ENCODE data around the gene MRAP.

Gene MRAP

GRCh38 chr21:32325706-32326105 is 27.1 kb downstream of the MRAP start:
- no peak for DNase-seq

GRCh38 chr21:32328595-32328994 is 29.9 kb downstream of the MRAP start:
- DNase-seq, result no peak

GRCh38 chr21:32329331-32329730 is 30.7 kb downstream of the MRAP start:
- DNase-seq, result no peak

GRCh38 chr21:32329776-32330175 is 31.1 kb downstream of the MRAP start:
- DNase-seq, result no peak

GRCh38 chr21:32330784-32331311 is 32.2 kb downstream of the MRAP start:
- no peak for DNase-seq

GRCh38 chr21:32331444-32332305 is 33.0 kb downstream of the MRAP start:
- DNase-seq, result no peak

- DNase-seq, result no peak
These were observed 33.9 kb downstream of the MRAP start for GRCh38 chr21:32332463-32332951.

GRCh38 chr21:32333953-32334673 is 35.5 kb downstream of the MRAP start:
- DNase-seq, result no peak

GRCh38 chr21:32334980-32335531 is 36.4 kb downstream of the MRAP start:
- DNase-seq, result no peak

- no peak for DNase-seq
These were observed 37.2 kb downstream of the MRAP start for GRCh38 chr21:32335601-32336575.

GRCh38 chr21:32336711-32337110 is 38.1 kb downstream of the MRAP start:
- DNase-seq, result no peak

GRCh38 chr21:32337206-32337605 is 38.6 kb downstream of the MRAP start:
- DNase-seq, result no peak

- no peak for DNase-seq
These were observed 39.7 kb downstream of the MRAP start for GRCh38 chr21:32338209-32338921.

- DNase-seq, result no peak
These were observed 42.5 kb downstream of the MRAP start for GRCh38 chr21:32340863-32341848.

GRCh38 chr21:32346951-32347350 is 48.3 kb downstream of the MRAP start:
- no peak for DNase-seq

- DNase-seq, result no peak
These were observed 48.7 kb downstream of the MRAP start for GRCh38 chr21:32347351-32347750.

GRCh38 chr21:32347977-32348376 is 49.3 kb downstream of the MRAP start:
- no peak for DNase-seq

GRCh38 chr21:32348604-32349332 is 50.1 kb downstream of the MRAP start:
- no peak for DNase-seq

GRCh38 chr21:32349333-32349944 is 50.8 kb downstream of the MRAP start:
- no peak for DNase-seq

Measured in effector CD4-positive, alpha-beta T cell (primary cell).